GM20000 (cell line): ENCODE measurements around the gene DNASE1L2.

Source experiments
- DNase-seq: peaks from one replicate; pipeline ENCODE4 v3.0.0; 2012; ENCODE audit warnings: low spot score
- CTCF ChIP-seq: IDR thresholded peaks from 2 replicates; pipeline ENCODE4 v1.5.1; 2012; ENCODE audit warnings: mild to moderate bottlenecking, control low read depth; ENCODE audit errors: extremely low read depth, missing control alignments

DNASE1L2 gene

GRCh38 chr16:2233872-2234812 is 2.1 kb upstream of the DNASE1L2 start:
- DNase-seq, result no peak
- no peak for TF ChIP-seq CTCF

- DNase-seq, result no peak
Measured at GRCh38 chr16:2234813-2235170, 1.5 kb upstream of the DNASE1L2 start.

DNA sequence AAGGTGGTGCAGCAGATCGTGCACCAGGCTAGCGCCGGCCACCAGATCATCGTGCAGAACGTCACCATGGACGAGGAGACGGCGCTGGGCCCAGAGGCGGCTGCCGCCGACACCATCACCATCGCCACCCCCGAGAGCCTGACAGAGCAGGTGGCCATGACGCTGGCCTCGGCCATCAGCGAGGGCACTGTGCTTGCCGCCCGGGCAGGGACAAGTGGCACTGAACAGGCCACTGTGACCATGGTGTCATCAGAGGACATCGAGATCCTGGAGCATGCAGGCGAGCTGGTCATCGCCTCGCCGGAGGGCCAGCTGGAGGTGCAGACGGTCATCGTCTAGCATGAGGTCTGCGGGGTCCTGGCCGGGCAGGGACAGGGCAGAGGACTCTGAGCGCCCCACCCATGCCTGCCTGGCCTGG is 1.0 kb upstream of the DNASE1L2 start:
- DNase-seq, result no peak
- no peak for TF ChIP-seq CTCF

More at GRCh38 chr16:2234813-2235170, 1.5 kb upstream of the DNASE1L2 start:
- no peak for TF ChIP-seq CTCF

GRCh38 chr16:2235695-2236336 is 428 bp upstream of the DNASE1L2 start:
- no peak for DNase-seq
- TF ChIP-seq CTCF, result no peak

- TF ChIP-seq CTCF, result no peak
- no peak for DNase-seq
Measured at GRCh38 chr16:2237102-2237482, 848 bp downstream of the DNASE1L2 start.

DNA sequence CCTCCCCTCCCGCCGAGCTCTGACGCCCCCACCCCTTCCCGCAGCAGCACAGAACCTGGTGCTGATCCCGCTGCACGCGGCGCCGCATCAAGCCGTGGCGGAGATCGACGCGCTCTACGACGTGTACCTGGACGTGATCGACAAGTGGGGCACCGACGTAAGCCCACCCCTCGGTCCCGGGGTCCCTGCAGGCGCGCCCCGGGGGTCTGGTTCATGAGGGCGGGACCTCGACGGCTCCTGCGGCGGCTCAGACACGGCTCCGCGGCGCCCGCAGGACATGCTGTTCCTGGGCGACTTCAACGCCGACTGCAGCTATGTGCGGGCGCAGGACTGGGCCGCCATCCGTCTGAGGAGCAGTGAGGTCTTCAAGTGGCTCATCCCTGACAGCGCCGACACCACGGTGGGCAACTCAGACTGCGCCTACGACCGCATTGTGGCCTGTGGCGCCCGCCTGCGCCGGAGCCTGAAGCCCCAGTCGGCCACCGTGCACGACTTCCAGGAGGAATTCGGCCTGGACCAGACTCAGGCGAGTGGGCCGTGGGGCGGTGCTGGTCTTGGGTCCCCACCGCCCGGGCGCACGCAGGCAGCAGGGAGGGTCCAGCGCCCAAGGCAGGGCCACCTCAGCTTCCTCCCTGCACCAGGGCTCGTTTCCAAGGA is 1.4 kb downstream of the DNASE1L2 start:
- DNase-seq, result no peak
- no peak for TF ChIP-seq CTCF
